Panc1 (cell line): ENCODE data around the gene PDK2.

ENCODE experiments used
- CTCF ChIP-seq: fragments of 450-650 bp; IDR thresholded peaks from 2 replicates; pipeline ENCODE4 v1.5.1; 2017; ENCODE audit warnings: mild to moderate bottlenecking
- POLR2AphosphoS5 ChIP-seq: IDR thresholded peaks from 2 replicates; pipeline ENCODE4 v1.6.1; 2012; ENCODE audit warnings: mild to moderate bottlenecking, low read depth, low read length, moderate library complexity
- REST ChIP-seq, 2 experiments: IDR thresholded peaks; 2 replicates each; pipeline ENCODE4 v1.6.1; 2011 to 2012; ENCODE audit warnings: low read depth in 2 of 2, control low read depth in 1 of 2, low read length in 1 of 2, mild to moderate bottlenecking in 1 of 2, moderate library complexity in 1 of 2; ENCODE audit not compliant: insufficient read depth in 1 of 2
- SIN3A ChIP-seq: IDR thresholded peaks from 2 replicates; pipeline ENCODE4 v1.6.1; 2012; ENCODE audit warnings: low read depth, mild to moderate bottlenecking, low read length, moderate library complexity, borderline replicate concordance; ENCODE audit not compliant: insufficient read depth
- TCF7L2 ChIP-seq: IDR thresholded peaks from 2 replicates; pipeline ENCODE4 v1.6.1; 2011; ENCODE audit warnings: mild to moderate bottlenecking, low read depth, low read length, inconsistent platforms

- no peak for TF ChIP-seq REST (IDR thresholded peaks at IDR 0.05; ENCODE audit: insufficient read depth in 1 of 2, low read depth in 2 of 2, low read length in 1 of 2)
- no peak for TF ChIP-seq SIN3A
- no peak for TF ChIP-seq CTCF
- TF ChIP-seq POLR2AphosphoS5, result no peak
- TF ChIP-seq TCF7L2, result no peak
Observed at GRCh38 chr17:50135316-50136095, 40.4 kb downstream of the PDK2 start.
